Tibial nerve (tissue), 4 donors: ENCODE data around the gene TGFB2. TPM values are rescaled to one million over a fixed set of nuclear protein-coding genes. Genes with fewer than 3 reads are reported as not detected.

Experiments used
- DNase-seq, 2 donors: peaks; one replicate each; pipeline ENCODE4 v3.0.0-alpha.2; 2019; ENCODE audit warnings: low spot score in 2 of 2
- H3K27ac ChIP-seq, 4 donors: fragments of 200-600 bp; sonication (generic) in 3 of 4; one replicate each; pipeline ENCODE4 v1.5.1; 2017 to 2019; ENCODE audit warnings: mild to moderate bottlenecking in 1 of 4
- H3K27me3 ChIP-seq, 2 donors: fragments of 200-600 bp; sonication (generic) in 1 of 2; one replicate each; pipeline versions ENCODE4 v1.5.1 to v1.6.0; 2017 to 2019
- H3K36me3 ChIP-seq, 3 donors: fragments of 200-600 bp; sonication (generic); one replicate each; pipeline ENCODE4 v1.5.1; 2018 to 2019
- H3K4me1 ChIP-seq, 4 donors: fragments of 200-600 bp; sonication (generic) in 3 of 4; one replicate each; pipeline ENCODE4 v1.5.1; 2017 to 2019
- H3K4me3 ChIP-seq, 4 donors: fragments of 200-600 bp; sonication (generic) in 3 of 4; one replicate each; pipeline ENCODE4 v1.5.1; 2017 to 2019; ENCODE audit warnings: mild to moderate bottlenecking in 1 of 4, moderate library complexity in 1 of 4
- H3K9me3 ChIP-seq, 4 donors: fragments of 200-600 bp; sonication (generic) in 3 of 4; one replicate each; pipeline ENCODE4 v1.5.1; 2017 to 2019
- EP300 ChIP-seq, 2 donors: sonication (generic); formaldehyde crosslinking; IDR thresholded peaks; one replicate each; pipeline ENCODE4 v1.6.1; 2017; ENCODE audit warnings: antibody characterized with exemption in 2 of 2, mild to moderate bottlenecking in 1 of 2
- POLR2A ChIP-seq, 2 donors: fragments of 450-650 bp; IDR thresholded peaks; one replicate each; pipeline ENCODE4 v1.6.1; 2017; ENCODE audit warnings: antibody characterized with exemption in 2 of 2, mild to moderate bottlenecking in 2 of 2, moderate library complexity in 2 of 2
- whole genome bisulfite sequencing, 2 donors: methylation state at CpG; one replicate each; pipeline ENCODE4 v1.1.5; 2018; 5-methylcytosine and 5-hydroxymethylcytosine counted together
- total RNA-seq, 4 donors: library from RNA; depleted of rRNA; stranded (reverse); fragments of >200 nt; gene quantifications; one replicate each; pipeline ENCODE4 v1.1.0, GENCODE V29; 2016
- TF ChIP-seq, protein P1 (sequence below), 5 experiments: fragments of 200-600 bp in 3 of 5; fragments of 450-650 bp in 2 of 5; sonication (generic) in 3 of 5; IDR thresholded peaks; one replicate each; pipeline ENCODE4 v1.5.1; 2016 to 2019; ENCODE audit warnings: antibody characterized with exemption in 5 of 5, mild to moderate bottlenecking in 3 of 5, moderate library complexity in 2 of 5

The TGFB2 gene
- total RNA-seq, 4 donors from 2014 or later = 7.3 to 13.5 (median 8.3) TPM

GRCh38 chr1:218459450-218459849 lies 114.3 kb downstream of the TGFB2 start:
- Histone ChIP-seq H3K9me3 (no peaks in the 10 kb centered on the region), H3K4me1 (peaks cover 0 to 48% (median 6%) of the 10 kb centered on the region in 4 donors), H3K27ac (peak overlapping the region in 2 of 4 donors; percentile 57 to 76), H3K4me3 (no peak overlapping the region), H3K36me3 (no peaks in the 10 kb centered on the region), H3K27me3 (no peaks in the 10 kb centered on the region)
- DNase-seq = no peak
- WGBS, 2 donors = 46% methylated on average over 8 of the region's 8 CpGs
- TF ChIP-seq, protein P1, sequence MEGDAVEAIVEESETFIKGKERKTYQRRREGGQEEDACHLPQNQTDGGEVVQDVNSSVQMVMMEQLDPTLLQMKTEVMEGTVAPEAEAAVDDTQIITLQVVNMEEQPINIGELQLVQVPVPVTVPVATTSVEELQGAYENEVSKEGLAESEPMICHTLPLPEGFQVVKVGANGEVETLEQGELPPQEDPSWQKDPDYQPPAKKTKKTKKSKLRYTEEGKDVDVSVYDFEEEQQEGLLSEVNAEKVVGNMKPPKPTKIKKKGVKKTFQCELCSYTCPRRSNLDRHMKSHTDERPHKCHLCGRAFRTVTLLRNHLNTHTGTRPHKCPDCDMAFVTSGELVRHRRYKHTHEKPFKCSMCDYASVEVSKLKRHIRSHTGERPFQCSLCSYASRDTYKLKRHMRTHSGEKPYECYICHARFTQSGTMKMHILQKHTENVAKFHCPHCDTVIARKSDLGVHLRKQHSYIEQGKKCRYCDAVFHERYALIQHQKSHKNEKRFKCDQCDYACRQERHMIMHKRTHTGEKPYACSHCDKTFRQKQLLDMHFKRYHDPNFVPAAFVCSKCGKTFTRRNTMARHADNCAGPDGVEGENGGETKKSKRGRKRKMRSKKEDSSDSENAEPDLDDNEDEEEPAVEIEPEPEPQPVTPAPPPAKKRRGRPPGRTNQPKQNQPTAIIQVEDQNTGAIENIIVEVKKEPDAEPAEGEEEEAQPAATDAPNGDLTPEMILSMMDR (IDR thresholded peaks at IDR 0.05) = no peak
- TF ChIP-seq EP300 (IDR thresholded peaks at IDR 0.05) = no peak
- no peak for TF ChIP-seq POLR2A (IDR thresholded peaks at IDR 0.05)

- TF ChIP-seq POLR2A (IDR thresholded peaks at IDR 0.05) = no peak
- peak in 1 of 2 donors; percentile 41 for TF ChIP-seq EP300 (IDR thresholded peaks at IDR 0.05)
- TF ChIP-seq, protein P1 (IDR thresholded peaks at IDR 0.05) = no peak
- Histone ChIP-seq H3K9me3 (no peaks in the 10 kb centered on the region), H3K4me3 (no peak overlapping the region), H3K36me3 (no peaks in the 10 kb centered on the region), H3K27ac (peak overlapping the region in 2 of 4 donors; percentile 57 to 76), H3K27me3 (no peaks in the 10 kb centered on the region), H3K4me1 (peaks cover 0 to 48% (median 6%) of the 10 kb centered on the region in 4 donors)
- WGBS, 2 donors = 15 to 17% methylated on average over 6 of the region's 6 CpGs
- no peak for DNase-seq
Observed at GRCh38 chr1:218459878-218460711, 115.0 kb downstream of the TGFB2 start.

GRCh38 chr1:218461351-218461750 lies 116.2 kb downstream of the TGFB2 start:
- no peak overlapping the region for H3K27ac ChIP-seq
- TF ChIP-seq, protein P1 (IDR thresholded peaks at IDR 0.05) = no peak
- TF ChIP-seq EP300 (IDR thresholded peaks at IDR 0.05) (no peak), POLR2A (IDR thresholded peaks at IDR 0.05) (no peak)
- H3K36me3 ChIP-seq = no peaks in the 10 kb centered on the region
- DNase-seq = no peak
- no peaks in the 10 kb centered on the region for H3K9me3 ChIP-seq
- peaks cover 0 to 48% (median 6%) of the 10 kb centered on the region in 4 donors for H3K4me1 ChIP-seq
- no peaks in the 10 kb centered on the region for H3K27me3 ChIP-seq
- WGBS, 2 donors = 31 to 49% methylated on average over 1 of the region's 1 CpG
- no peak overlapping the region for H3K4me3 ChIP-seq

DNA sequence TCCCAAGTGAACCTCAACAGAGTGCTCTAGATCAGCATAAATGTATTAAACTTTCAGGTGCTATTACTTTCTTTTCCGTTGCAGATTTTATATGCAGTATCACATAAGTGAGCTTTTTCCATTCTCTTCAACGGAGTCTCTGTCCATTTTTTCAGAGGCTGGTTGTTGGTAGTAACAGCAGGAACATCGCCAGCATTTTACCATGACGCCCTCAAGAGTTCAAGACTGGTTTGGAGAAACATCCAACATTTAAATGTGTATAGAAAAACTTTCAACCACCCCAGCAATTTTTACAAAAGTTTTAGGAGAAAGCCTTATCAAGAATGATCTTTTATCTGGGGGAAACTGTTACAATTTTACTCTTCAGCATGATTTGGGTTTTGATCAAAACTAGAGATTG lies 117.0 kb downstream of the TGFB2 start:
- Histone ChIP-seq H3K9me3 (no peaks in the 10 kb centered on the region), H3K4me1 (peaks cover 0 to 51% (median 6%) of the 10 kb centered on the region in 4 donors), H3K27ac (peak overlapping the region in 2 of 4 donors; percentile 80 to 84), H3K36me3 (no peaks in the 10 kb centered on the region), H3K27me3 (no peaks in the 10 kb centered on the region), H3K4me3 (no peak overlapping the region)
- no peak for DNase-seq
- TF ChIP-seq, protein P1 (IDR thresholded peaks at IDR 0.05) = no peak
- TF ChIP-seq POLR2A (IDR thresholded peaks at IDR 0.05) (no peak), EP300 (IDR thresholded peaks at IDR 0.05) (no peak)
- 66 to 73% methylated on average over 4 of the region's 4 CpGs for WGBS, 2 donors

GRCh38 chr1:218462587-218462986 lies 117.5 kb downstream of the TGFB2 start:
- Histone ChIP-seq H3K4me3 (no peak overlapping the region), H3K4me1 (peaks cover 0 to 54% (median 6%) of the 10 kb centered on the region in 4 donors), H3K27ac (peak overlapping the region in 3 of 4 donors; percentile 29 to 84 (median 80)), H3K36me3 (no peaks in the 10 kb centered on the region), H3K9me3 (no peaks in the 10 kb centered on the region), H3K27me3 (no peaks in the 10 kb centered on the region)
- 52 to 58% methylated on average over 2 of the region's 2 CpGs for WGBS, 2 donors
- DNase-seq = no peak
- TF ChIP-seq, protein P1 (IDR thresholded peaks at IDR 0.05) = no peak
